Measurements from ENCODE around the gene LAPTM5. TPM values are rescaled to one million over a fixed set of nuclear protein-coding genes. Genes with fewer than 3 reads are reported as not detected.

LAPTM5 gene
- total and polyA plus RNA-seq, 2 of the 8 experiments (the other 6 are each of a cell fraction or from before 2014, with no cell fraction given), result 0.37 to 1.4 TPM

DNA sequence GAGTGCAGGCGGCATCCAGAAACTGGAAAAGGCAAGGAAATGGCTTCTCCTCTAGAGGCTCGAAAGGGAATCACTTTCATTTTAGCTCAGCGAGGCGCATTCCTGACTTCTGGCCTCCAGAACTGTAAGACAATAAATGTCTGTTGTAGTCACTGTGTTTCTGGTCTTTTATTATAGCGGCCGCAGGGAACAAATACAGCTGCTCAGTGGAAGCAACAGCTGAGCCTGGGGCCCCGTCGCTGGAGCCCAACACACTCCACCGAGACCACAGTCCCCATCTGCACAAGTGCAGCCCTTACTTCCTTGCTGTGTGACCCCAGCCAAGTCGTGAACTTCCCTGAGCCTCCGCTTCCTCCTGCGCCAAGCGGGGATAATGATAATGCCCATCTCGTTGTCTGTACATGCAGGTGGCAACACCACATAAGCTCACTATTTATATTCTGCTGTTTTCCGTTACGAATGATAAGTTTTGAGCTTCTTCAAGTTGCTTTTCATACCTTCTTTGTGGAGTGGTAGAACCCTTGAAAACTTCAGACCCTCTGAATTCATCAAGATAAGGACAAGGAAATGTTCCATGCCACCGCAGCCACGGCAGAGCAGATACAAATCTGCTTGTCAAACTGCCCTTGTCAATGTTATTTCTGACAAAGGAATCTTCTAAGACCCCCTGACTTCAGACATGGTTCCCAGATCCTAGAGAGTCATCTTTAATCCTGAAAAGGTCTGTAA lies 3.2 kb upstream of the LAPTM5 start (continued):
- TF ChIP-seq RAD21 (IDR thresholded peaks at IDR 0.05 in 1 of 2, conservative IDR thresholded peaks at IDR 0.05 in 1 of 2; ENCODE audit: low read depth in 2 of 2, low read length in 2 of 2) (no peak), SIRT6 (IDR thresholded peaks at IDR 0.05; ENCODE audit: low read length) (no peak), TEAD4 (IDR thresholded peaks at IDR 0.05; ENCODE audit: low read depth, low read length) (no peak)
